Measurements from ENCODE around the gene LARGE2. TPM values are rescaled to one million over a fixed set of nuclear protein-coding genes. Genes with fewer than 3 reads are reported as not detected.

LARGE2 gene
- total RNA-seq, 1 experiment from 2014 or later, result 108 TPM

GRCh38 chr11:45901626-45902025 is 20.8 kb upstream of the LARGE2 start:
- Histone ChIP-seq H2AFZ (ENCODE audit: low read length) (no peak overlapping the region), H3T11ph (ENCODE audit: low read length) (no peak overlapping the region), H4K20me1 (ENCODE audit: control insufficient read depth, insufficient read depth, insufficient read length) (no peaks in the 10 kb centered on the region), H3K27ac (ENCODE audit: insufficient read length, low read depth, low read length) (no peak overlapping the region), H3K9me3 (ENCODE audit: control insufficient read depth, low read depth, low read length) (no peaks in the 10 kb centered on the region), H3K27me3 (ENCODE audit: insufficient read depth, low read length) (no peaks in the 10 kb centered on the region; the same call in 1 of the 2 replicates), H3K4me2 (ENCODE audit: insufficient read depth, insufficient read length, low read length) (no peak overlapping the region), H3K23ac (ENCODE audit: insufficient read length, low read depth, low read length) (no peak overlapping the region), H3K56ac (ENCODE audit: insufficient read length, low read depth, low read length) (no peak overlapping the region), H3K79me2 (ENCODE audit: insufficient read depth, low read length) (no peaks in the 10 kb centered on the region), H3K9ac (ENCODE audit: extremely low read depth, insufficient read length, low read length) (no peak overlapping the region), H3K23me2 (ENCODE audit: insufficient read length, low read depth, low read length, poor library complexity, severe bottlenecking) (peaks cover 10% of the 10 kb centered on the region), H2BK12ac (ENCODE audit: insufficient read length, low read depth, low read length) (no peak overlapping the region), H4K5ac (ENCODE audit: insufficient read length, low read depth, low read length) (no peak overlapping the region), H3K18ac (ENCODE audit: insufficient read length, low read depth, low read length) (no peak overlapping the region), H3K4me1 (ENCODE audit: insufficient read depth, low read length) (no peaks in the 10 kb centered on the region), H3K14ac (ENCODE audit: insufficient read depth, low read length) (no peak overlapping the region), H3K79me1 (ENCODE audit: insufficient read depth, low read depth, low read length, poor library complexity, severe bottlenecking) (no peaks in the 10 kb centered on the region), H2BK20ac (ENCODE audit: low read depth, low read length, poor library complexity, severe bottlenecking) (no peak overlapping the region), H2BK15ac (ENCODE audit: low read depth, low read length) (no peak overlapping the region), H4K91ac (ENCODE audit: insufficient read length, low read depth, low read length) (no peak overlapping the region), H3K4ac (ENCODE audit: low read depth, low read length) (no peak overlapping the region), H2BK5ac (ENCODE audit: insufficient read length, low read length) (no peak overlapping the region), H2BK120ac (ENCODE audit: low read depth, low read length, poor library complexity, severe bottlenecking) (no peak overlapping the region), H2AK5ac (ENCODE audit: insufficient read length, low read length) (no peak overlapping the region), H4K8ac (replicated peaks; ENCODE audit: insufficient read length, low read depth, low read length) (no peak overlapping the region)
- H3K9me3 Mint-ChIP-seq, result no peaks in the 10 kb centered on the region
- peaks cover 10 to 36% (median 19%) of the 10 kb centered on the region in 3 experiments for H3K36me3 Mint-ChIP-seq (ENCODE audit: insufficient read depth in 1 of 3, low read depth in 3 of 3)
- no peak overlapping the region; a peak in 1 of 7 replicates for H3K27ac Mint-ChIP-seq
- no peak overlapping the region; a peak in 1 of 5 replicates for H3K4me3 Mint-ChIP-seq
- peaks cover 6% of the 10 kb centered on the region for H3K27me3 Mint-ChIP-seq (ENCODE audit: low read depth)
- no peak for DNase-seq
- peaks cover 11 to 20% of the 10 kb centered on the region in 2 experiments for H3K4me1 Mint-ChIP-seq
- no peak for TF ChIP-seq CTCF (conservative IDR thresholded peaks at IDR 0.05)
- WGBS (ENCODE audit: extremely low coverage, insufficient read length, low lambda C conversion rate), result no CpG with 5 or more reads among the region's 6 CpGs
